Keratinocyte (primary cell): Measurements from ENCODE around the gene AK8. TPM values are rescaled to one million over a fixed set of nuclear protein-coding genes. Genes with fewer than 3 reads are reported as not detected.

Experiments used
- DNase-seq: peaks from one replicate; pipeline ENCODE4 v3.0.0-alpha.2; 2011; ENCODE audit warnings: low read depth, missing footprints, low spot score
- FAIRE-seq: peaks from 2 replicates; lab custom pipeline; 2011; peaks lifted over from hg19 to GRCh38; lab: Jason Lieb, UNC
- H2AFZ ChIP-seq: 2 replicates; pipeline ENCODE4 v1.6.0; 2012; ENCODE audit warnings: low read length, control low read depth, inconsistent platforms; ENCODE audit not compliant: control insufficient read depth
- H3K27ac ChIP-seq: 2 replicates; pipeline ENCODE4 v1.5.1; 2011; ENCODE audit warnings: low read length; ENCODE audit not compliant: control insufficient read depth, insufficient read depth
- H3K27me3 ChIP-seq: 3 replicates; pipeline ENCODE4 v1.6.0; 2011; ENCODE audit warnings: low read length; ENCODE audit not compliant: control insufficient read depth, insufficient read depth; ENCODE audit errors: extremely low read depth
- H3K36me3 ChIP-seq, 2 experiments: 2 replicates in 1 of 2; 3 replicates in 1 of 2; pipeline ENCODE4 v1.5.1; 2011; ENCODE audit warnings: low read length in 2 of 2, mild to moderate bottlenecking in 1 of 2; ENCODE audit not compliant: control insufficient read depth in 2 of 2, insufficient read depth in 2 of 2; ENCODE audit errors: extremely low read depth in 1 of 2
- H3K4me1 ChIP-seq: 3 replicates; pipeline ENCODE4 v1.5.1; 2011; ENCODE audit warnings: low read length; ENCODE audit not compliant: control insufficient read depth, insufficient read depth; ENCODE audit errors: extremely low read depth
- H3K4me2 ChIP-seq: 3 replicates; pipeline ENCODE4 v1.6.0; 2011; ENCODE audit warnings: low read depth, low read length; ENCODE audit not compliant: control insufficient read depth, insufficient read depth; ENCODE audit errors: extremely low read depth
- H3K4me3 ChIP-seq, 3 experiments: fragments of 200-600 bp in 1 of 3; sonication (generic) in 1 of 3; 2 replicates in 2 of 3; 3 replicates in 1 of 3; pipeline ENCODE4 v1.5.1; 2011 to 2016; ENCODE audit warnings: low read length in 3 of 3, mild to moderate bottlenecking in 3 of 3, control low read depth in 2 of 3, inconsistent platforms in 1 of 3, low read depth in 1 of 3, mixed read lengths in 1 of 3, mixed run types in 1 of 3, moderate library complexity in 1 of 3; ENCODE audit not compliant: control insufficient read depth in 2 of 3, insufficient read depth in 2 of 3; ENCODE audit errors: extremely low read depth in 1 of 3
- H3K79me2 ChIP-seq: 2 replicates; pipeline ENCODE4 v1.6.0; 2012; ENCODE audit warnings: low read length; ENCODE audit not compliant: control insufficient read depth, insufficient read depth
- H3K9ac ChIP-seq: 3 replicates; pipeline ENCODE4 v1.6.0; 2011; ENCODE audit warnings: low read length; ENCODE audit not compliant: control insufficient read depth, insufficient read depth; ENCODE audit errors: extremely low read depth
- H3K9me1 ChIP-seq: 3 replicates; pipeline ENCODE4 v1.6.0; 2011; ENCODE audit warnings: low read length; ENCODE audit not compliant: control insufficient read depth, insufficient read depth; ENCODE audit errors: extremely low read depth
- H3K9me3 ChIP-seq: 2 replicates; pipeline ENCODE4 v1.5.1; 2012; ENCODE audit warnings: low read depth, low read length; ENCODE audit not compliant: control insufficient read depth
- H4K20me1 ChIP-seq: 3 replicates; pipeline ENCODE4 v1.6.0; 2011; ENCODE audit warnings: low read length; ENCODE audit not compliant: control insufficient read depth, insufficient read depth; ENCODE audit errors: extremely low read depth
- EZH2 ChIP-seq: IDR thresholded peaks from one replicate; pipeline ENCODE4 v1.6.1; 2012; ENCODE audit warnings: inconsistent platforms, mild to moderate bottlenecking, low read length, moderate library complexity
- dilution Hi-C: fragments of 300-500 bp; cut with MboI; formaldehyde crosslinking; loops from one replicate; pipeline ENCODE4 v1.7.0; 2020; ENCODE audit warnings: low sequenced_read_pairs; ENCODE audit not compliant: extremely low pct_ligation_motif_present
- polyA plus RNA-seq, 5 experiments: library from polyadenylated mRNA; depleted of rRNA in 3 of 5; stranded (reverse) in 3 of 5; stranded (forward) in 1 of 5; unstranded in 1 of 5; fragments of >200 nt; gene quantifications; 1 replicate in 1 of 5; 2 replicates in 3 of 5; 3 replicates in 1 of 5; pipeline versions ENCODE4 v1.2.1 to v1.2.3, GENCODE V29; 2011 to 2012; ENCODE audit warnings: missing spikeins in 2 of 5, low read depth in 1 of 5, low replicate concordance in 1 of 5
- TF ChIP-seq, protein P1 (sequence below), 3 experiments: IDR thresholded peaks in 1 of 3; conservative IDR thresholded peaks in 1 of 3; optimal IDR thresholded peaks in 1 of 3; 2 replicates in 2 of 3; 3 replicates in 1 of 3; pipeline versions ENCODE3 to v1.5.1; 2011; ENCODE audit warnings: low read length in 3 of 3, mild to moderate bottlenecking in 3 of 3, moderate library complexity in 2 of 3, control low read depth in 1 of 3, inconsistent platforms in 1 of 3; ENCODE audit not compliant: insufficient read depth in 2 of 3; ENCODE audit errors: extremely low read depth in 1 of 3

Gene AK8
- polyA plus RNA-seq, 1 donor (not counting 4 experiments of a cell fraction or from before 2014, with no cell fraction given) = 0.24 TPM

DNA sequence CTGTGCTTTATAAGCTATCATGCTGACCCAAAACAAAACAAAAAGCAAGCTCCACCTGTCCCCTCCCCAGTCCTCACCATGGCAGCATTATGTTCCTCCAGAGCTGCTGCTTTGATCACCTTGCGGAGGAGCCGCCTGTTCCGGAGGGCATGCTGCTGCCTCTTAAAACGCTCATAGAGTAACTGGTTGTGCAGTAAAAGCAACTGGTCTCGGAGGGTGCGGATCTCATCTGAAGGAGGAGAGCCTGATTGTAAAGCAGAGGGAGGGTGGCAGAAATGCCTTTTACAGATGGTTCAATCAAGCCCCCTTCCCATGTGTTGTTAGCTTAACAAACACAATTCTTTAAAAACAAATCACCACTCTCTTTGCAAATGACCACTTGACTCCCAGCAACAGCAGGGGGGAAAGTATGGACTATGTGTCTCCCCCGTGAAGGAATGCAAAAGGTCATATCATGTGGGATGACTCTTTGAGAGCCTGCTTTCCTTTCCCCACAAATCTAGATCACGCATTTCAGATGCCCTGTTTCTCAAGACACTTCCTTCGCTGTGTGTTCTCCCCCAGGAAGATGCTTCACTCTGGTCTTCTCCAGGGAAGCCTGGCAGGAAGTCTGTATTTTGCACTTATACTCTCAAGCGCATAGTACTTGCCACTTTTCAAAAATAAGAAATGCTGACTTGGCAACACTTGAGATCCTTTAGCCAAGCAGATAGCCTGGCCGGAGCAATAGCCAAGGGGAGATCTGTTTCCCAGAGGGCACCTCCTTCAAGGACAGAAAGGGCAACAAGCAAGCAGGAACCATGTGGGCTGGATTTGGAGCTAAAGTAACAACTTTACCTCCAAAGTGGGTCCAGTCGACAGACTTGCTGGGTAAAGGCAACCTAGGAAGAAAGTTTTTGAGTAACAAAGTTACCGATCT is 25.7 kb upstream of the AK8 start:
- peaks cover 13 to 25% of the 10 kb centered on the region in 2 experiments for H3K36me3 ChIP-seq
- dilution Hi-C loops = no loop called here

DNA sequence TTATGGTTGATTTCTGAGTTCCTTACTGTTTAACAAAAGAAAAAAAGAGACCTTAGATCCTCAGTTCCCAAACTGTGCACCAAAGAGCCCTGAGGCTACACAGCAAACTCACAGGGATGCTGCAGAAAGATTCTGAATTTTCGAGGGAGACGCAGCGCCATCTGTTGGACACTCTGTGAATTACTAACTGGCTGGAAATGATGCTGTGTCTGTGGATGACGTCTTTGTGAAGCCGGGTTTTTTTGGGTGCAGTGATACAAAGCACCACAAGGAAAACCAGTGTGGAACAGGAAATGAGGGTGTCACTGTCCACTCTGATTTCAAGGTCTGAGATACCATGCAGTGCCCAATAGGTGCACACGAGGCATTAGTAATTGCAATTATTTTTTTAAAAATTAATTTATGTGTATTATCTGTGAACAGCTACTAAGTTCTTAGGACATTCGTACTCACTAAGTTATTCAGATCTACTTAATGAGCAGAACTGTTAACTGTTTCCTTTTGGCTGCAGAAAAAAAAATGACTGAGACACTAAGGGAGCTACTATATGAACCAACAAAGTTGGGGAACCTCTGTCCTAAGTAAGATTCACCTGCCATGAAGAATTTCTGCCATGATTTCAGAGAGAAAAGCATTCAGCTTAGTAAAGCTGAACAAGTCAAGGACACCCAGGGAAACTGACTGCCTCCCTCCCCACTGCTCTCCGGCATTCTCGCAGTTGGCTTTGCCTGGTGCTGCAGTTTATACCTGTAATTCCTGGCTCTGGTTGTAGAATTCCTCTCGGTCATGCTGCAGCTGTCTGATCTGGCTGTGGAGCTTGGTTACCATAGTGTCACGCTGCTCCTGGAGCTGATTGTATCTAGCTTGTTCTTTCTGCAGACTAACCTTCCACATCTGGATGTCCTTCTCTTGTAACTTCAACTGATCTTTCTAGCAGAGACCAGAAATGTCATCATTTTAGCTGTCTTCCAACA is 24.1 kb upstream of the AK8 start:
- H3K27ac ChIP-seq = no peak overlapping the region
- H3K4me3 ChIP-seq = no peak overlapping the region
- peaks cover 24 to 28% of the 10 kb centered on the region in 2 experiments for H3K36me3 ChIP-seq
- no peaks in the 10 kb centered on the region for H3K9me1 ChIP-seq
- TF ChIP-seq EZH2 = no peak
- TF ChIP-seq, protein P1, sequence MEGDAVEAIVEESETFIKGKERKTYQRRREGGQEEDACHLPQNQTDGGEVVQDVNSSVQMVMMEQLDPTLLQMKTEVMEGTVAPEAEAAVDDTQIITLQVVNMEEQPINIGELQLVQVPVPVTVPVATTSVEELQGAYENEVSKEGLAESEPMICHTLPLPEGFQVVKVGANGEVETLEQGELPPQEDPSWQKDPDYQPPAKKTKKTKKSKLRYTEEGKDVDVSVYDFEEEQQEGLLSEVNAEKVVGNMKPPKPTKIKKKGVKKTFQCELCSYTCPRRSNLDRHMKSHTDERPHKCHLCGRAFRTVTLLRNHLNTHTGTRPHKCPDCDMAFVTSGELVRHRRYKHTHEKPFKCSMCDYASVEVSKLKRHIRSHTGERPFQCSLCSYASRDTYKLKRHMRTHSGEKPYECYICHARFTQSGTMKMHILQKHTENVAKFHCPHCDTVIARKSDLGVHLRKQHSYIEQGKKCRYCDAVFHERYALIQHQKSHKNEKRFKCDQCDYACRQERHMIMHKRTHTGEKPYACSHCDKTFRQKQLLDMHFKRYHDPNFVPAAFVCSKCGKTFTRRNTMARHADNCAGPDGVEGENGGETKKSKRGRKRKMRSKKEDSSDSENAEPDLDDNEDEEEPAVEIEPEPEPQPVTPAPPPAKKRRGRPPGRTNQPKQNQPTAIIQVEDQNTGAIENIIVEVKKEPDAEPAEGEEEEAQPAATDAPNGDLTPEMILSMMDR (optimal IDR thresholded peaks at IDR 0.05 in 1 of 3, IDR thresholded peaks at IDR 0.05 in 1 of 3, conservative IDR thresholded peaks at IDR 0.05 in 1 of 3; ENCODE audit: extremely low read depth in 1 of 3, insufficient read depth in 2 of 3, low read length in 3 of 3) = peak; percentile 78 to 99 (median 92)
- no peaks in the 10 kb centered on the region for H3K27me3 ChIP-seq
- dilution Hi-C loops = no loop called here
- H2AFZ ChIP-seq = no peak overlapping the region
- no peaks in the 10 kb centered on the region for H3K9me3 ChIP-seq
- no peaks in the 10 kb centered on the region for H3K79me2 ChIP-seq
- DNase-seq (no peak), FAIRE-seq (peak; percentile 81)
- H4K20me1 ChIP-seq = no peaks in the 10 kb centered on the region
- no peak overlapping the region for H3K4me2 ChIP-seq
- no peak overlapping the region for H3K9ac ChIP-seq
- no peaks in the 10 kb centered on the region for H3K4me1 ChIP-seq

More for the DNA sequence above, 25.7 kb upstream of the AK8 start:
- Histone ChIP-seq H3K9me1 (no peaks in the 10 kb centered on the region), H3K79me2 (no peaks in the 10 kb centered on the region), H3K4me3 (no peak overlapping the region), H3K27me3 (no peaks in the 10 kb centered on the region), H3K4me1 (no peaks in the 10 kb centered on the region), H2AFZ (no peak overlapping the region), H3K9me3 (no peaks in the 10 kb centered on the region), H3K27ac (no peak overlapping the region), H3K9ac (no peak overlapping the region), H4K20me1 (no peaks in the 10 kb centered on the region), H3K4me2 (no peak overlapping the region)
- DNase-seq (no peak), FAIRE-seq (no peak)
- TF ChIP-seq EZH2 = no peak
- TF ChIP-seq, protein P1 (optimal IDR thresholded peaks at IDR 0.05 in 1 of 3, IDR thresholded peaks at IDR 0.05 in 1 of 3, conservative IDR thresholded peaks at IDR 0.05 in 1 of 3; ENCODE audit: extremely low read depth in 1 of 3, insufficient read depth in 2 of 3, low read length in 3 of 3) = no peak
